Measurements from ENCODE around the gene MCF2L2. TPM values are rescaled to one million over a fixed set of nuclear protein-coding genes. Genes with fewer than 3 reads are reported as not detected.

MCF2L2 gene
- total and polyA plus RNA-seq, 2 donors (not counting 3 experiments of a cell fraction or from before 2014, with no cell fraction given) = 0.15 to 1.1 TPM

DNA sequence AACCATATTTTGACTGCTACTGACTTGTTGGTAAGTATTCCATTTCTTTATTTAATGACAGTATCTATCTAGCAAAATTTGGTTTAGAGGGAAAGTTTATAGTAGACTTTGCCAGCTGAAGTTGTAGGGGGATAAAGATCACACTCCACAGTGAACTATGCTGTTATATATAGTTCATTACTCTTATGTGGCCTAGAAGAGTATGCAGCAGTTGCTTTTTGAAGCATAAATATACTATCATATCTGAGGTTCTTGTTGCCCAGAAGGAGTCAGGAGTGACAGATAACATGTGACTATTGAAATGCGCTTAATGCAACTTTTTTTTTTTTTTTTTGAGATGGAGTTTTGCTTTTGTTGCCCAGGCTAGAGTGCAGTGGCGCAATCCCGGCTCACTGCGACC lies 25.6 kb upstream of the MCF2L2 start:
- no peak for FAIRE-seq
- H3K27me3 ChIP-seq (ENCODE audit: control insufficient read depth in 2 of 2, insufficient read depth in 2 of 2, low read length in 2 of 2) = no peaks in the 10 kb centered on the region

More for the DNA sequence above, 25.6 kb upstream of the MCF2L2 start:
- dilution Hi-C loops (cut with MboI; ENCODE audit: extremely low pct_ligation_motif_present, low sequenced_read_pairs) (no loop called here), intact Hi-C loops (cut with micrococcal nuclease) (no loop called here)
- no peaks in the 10 kb centered on the region for H3K9me1 ChIP-seq (replicated peaks; ENCODE audit: control insufficient read depth, extremely low read depth, insufficient read depth, low read length)
- no peaks in the 10 kb centered on the region for H3K36me3 ChIP-seq (ENCODE audit: control insufficient read depth in 2 of 2, extremely low read depth in 1 of 2, insufficient read depth in 2 of 2, low read length in 2 of 2)
- no peak for TF ChIP-seq FOS (IDR thresholded peaks at IDR 0.05; ENCODE audit: borderline replicate concordance, insufficient read depth, low read length)
- no peak for TF ChIP-seq POLR2AphosphoS5 (IDR thresholded peaks at IDR 0.05; ENCODE audit: insufficient read depth, low read depth, low read length)
- TF ChIP-seq MAX (IDR thresholded peaks at IDR 0.05; ENCODE audit: insufficient read depth, insufficient read length) = no peak
- no peak for TF ChIP-seq CTCF (IDR thresholded peaks at IDR 0.05; ENCODE audit: extremely low read depth in 1 of 2, insufficient read depth in 1 of 2, low read depth in 1 of 2, low read length in 2 of 2)
- no peak for TF ChIP-seq JUN (IDR thresholded peaks at IDR 0.05; ENCODE audit: borderline replicate concordance, insufficient read depth, insufficient read length, low read depth)
- no peak for TF ChIP-seq EZH2 (IDR thresholded peaks at IDR 0.05; ENCODE audit: borderline replicate concordance, low read depth, low read length, severe bottlenecking)
- no peak for TF ChIP-seq POLR2A (IDR thresholded peaks at IDR 0.05; ENCODE audit: low read depth, low read length)
- no peak for TF ChIP-seq MYC (IDR thresholded peaks at IDR 0.05; ENCODE audit: low read depth, low read length)
- TF ChIP-seq GATA2 (IDR thresholded peaks at IDR 0.05; ENCODE audit: insufficient read depth, insufficient read length, low read depth, low read length) = no peak
- H3K4me3 ChIP-seq (replicated peaks in 1 of 3; ENCODE audit: insufficient read depth in 1 of 3, low read depth in 1 of 3, low read length in 3 of 3) = no peak overlapping the region
- ChIA-PET POLR2A (interaction anchor here (1.0 kb wide), 1 partner anchor 313 kb away, joined by 3 read pairs; no protein-coding TSS in a partner anchor), CTCF (interaction anchor here (1.0 to 1.7 kb wide), 2 partner anchors 26 kb away, joined by 3 to 15 read pairs; partner anchors contain the start of gene MCF2L2)
- H4K20me1 ChIP-seq (replicated peaks; ENCODE audit: control insufficient read depth, extremely low read depth, insufficient read depth, low read length) = no peaks in the 10 kb centered on the region
- no peaks in the 10 kb centered on the region for H3K79me2 ChIP-seq (ENCODE audit: control insufficient read depth, insufficient read depth, low read length)
- no peak for DNase-seq (ENCODE audit: low read depth, low spot score)
- H2AFZ ChIP-seq (ENCODE audit: low read depth, low read length) = no peak overlapping the region
- H3K4me1 ChIP-seq (ENCODE audit: control insufficient read depth, extremely low read depth, insufficient read depth, low read length) = peaks cover 26% of the 10 kb centered on the region
- no peak overlapping the region for H3K9ac ChIP-seq (replicated peaks; ENCODE audit: extremely low read depth, insufficient read depth, low read length)
- BruUV-seq (replicated peaks) = no TSS peak
- no peak overlapping the region for H3K4me2 ChIP-seq (ENCODE audit: insufficient read depth, low read length)
- H3K9me3 ChIP-seq (replicated peaks; ENCODE audit: control insufficient read depth, insufficient read depth, low read length) = no peaks in the 10 kb centered on the region
- no peak overlapping the region for H3K27ac ChIP-seq (ENCODE audit: insufficient read depth, low read depth, low read length)
